Mammary epithelial cell (primary cell): Measurements from ENCODE around the gene GALP.

Experiments
- CTCF ChIP-seq, 2 donors: IDR thresholded peaks in 1 of 2; conservative IDR thresholded peaks in 1 of 2; 2 replicates each; pipeline ENCODE4 v1.5.1; 2011 to 2012; ENCODE audit warnings: inconsistent platforms in 2 of 2, low read length in 2 of 2, mild to moderate bottlenecking in 2 of 2, control low read depth in 1 of 2, low read depth in 1 of 2; ENCODE audit not compliant: insufficient read depth in 1 of 2; ENCODE audit errors: extremely low read depth in 1 of 2
- EZH2 ChIP-seq: IDR thresholded peaks from 2 replicates; pipeline ENCODE4 v1.6.1; 2012; ENCODE audit warnings: low read length, inconsistent platforms, borderline replicate concordance

GRCh38 chr19:56138069-56138468 is 37.7 kb upstream of the GALP start:
- TF ChIP-seq CTCF (conservative IDR thresholded peaks at IDR 0.05 in 1 of 2, IDR thresholded peaks at IDR 0.05 in 1 of 2; ENCODE audit: extremely low read depth in 1 of 2, insufficient read depth in 1 of 2, low read depth in 1 of 2, low read length in 2 of 2) (no peak), EZH2 (no peak)
